ENCODE measurements around the gene COL11A2.
"Not testable (repeated sequence)": the region's sequence is repeated elsewhere in the genome, so short reads cannot be mapped to it uniquely, and the experiment has no call there.

COL11A2 gene

GRCh38 chr6:33156561-33156960 is 35.7 kb downstream of the COL11A2 start:
- no peaks in the 10 kb centered on the region; the same call in 1 of the 2 replicates for H3K27me3 ChIP-seq (replicated peaks; ENCODE audit: control insufficient read depth, insufficient read depth, low read length)
- DNase-seq (ENCODE audit: extremely low read depth, insufficient read length), result no peak
- no peak overlapping the region for H3K4me3 ChIP-seq (replicated peaks; ENCODE audit: low read depth, low read length)
- no peaks in the 10 kb centered on the region for H3K36me3 ChIP-seq (ENCODE audit: control insufficient read depth, insufficient read depth, low read length)
- no peak for TF ChIP-seq CTCF (IDR thresholded peaks at IDR 0.05; ENCODE audit: insufficient read depth, low read length, poor library complexity, severe bottlenecking)

GRCh38 chr6:33154349-33154748 is 37.9 kb downstream of the COL11A2 start:
- TF ChIP-seq CTCF (IDR thresholded peaks at IDR 0.05; ENCODE audit: insufficient read depth, low read length, poor library complexity, severe bottlenecking), result no peak
- DNase-seq (ENCODE audit: extremely low read depth, insufficient read length), result no peak
- no peaks in the 10 kb centered on the region; the same call in none of the 2 replicates for H3K27me3 ChIP-seq (replicated peaks; ENCODE audit: control insufficient read depth, insufficient read depth, low read length)

GRCh38 chr6:33151050-33151449 is 41.2 kb downstream of the COL11A2 start:
- Histone ChIP-seq H3K36me3 (ENCODE audit: control insufficient read depth, insufficient read depth, low read length) (no peaks in the 10 kb centered on the region), H3K27me3 (replicated peaks; ENCODE audit: control insufficient read depth, insufficient read depth, low read length) (no peaks in the 10 kb centered on the region; the same call in none of the 2 replicates), H3K4me3 (replicated peaks; ENCODE audit: low read depth, low read length) (no peak overlapping the region)
- DNase-seq (ENCODE audit: extremely low read depth, insufficient read length), result no peak
- TF ChIP-seq CTCF (IDR thresholded peaks at IDR 0.05; ENCODE audit: insufficient read depth, low read length, poor library complexity, severe bottlenecking), result no peak

More at GRCh38 chr6:33154349-33154748, 37.9 kb downstream of the COL11A2 start:
- no peaks in the 10 kb centered on the region for H3K36me3 ChIP-seq (ENCODE audit: control insufficient read depth, insufficient read depth, low read length)
- no peak overlapping the region for H3K4me3 ChIP-seq (replicated peaks; ENCODE audit: low read depth, low read length)

- H3K27me3 ChIP-seq (replicated peaks; ENCODE audit: control insufficient read depth, insufficient read depth, low read length); H3K4me3 ChIP-seq (replicated peaks; ENCODE audit: low read depth, low read length): not testable (repeated sequence)
Observed at GRCh38 chr6:33150560-33150959, 41.7 kb downstream of the COL11A2 start.

GRCh38 chr6:33147807-33148666 is 44.2 kb downstream of the COL11A2 start:
- Histone ChIP-seq H3K36me3 (ENCODE audit: control insufficient read depth, insufficient read depth, low read length) (no peaks in the 10 kb centered on the region), H3K4me3 (replicated peaks; ENCODE audit: low read depth, low read length) (no peak overlapping the region), H3K27me3 (replicated peaks; ENCODE audit: control insufficient read depth, insufficient read depth, low read length) (no peaks in the 10 kb centered on the region; the same call in 1 of the 2 replicates)
- TF ChIP-seq CTCF (IDR thresholded peaks at IDR 0.05; ENCODE audit: insufficient read depth, low read length, poor library complexity, severe bottlenecking), result peak; percentile 80
- no peak for DNase-seq (ENCODE audit: extremely low read depth, insufficient read length)

More at GRCh38 chr6:33150560-33150959, 41.7 kb downstream of the COL11A2 start:
- not testable (repeated sequence) for DNase-seq (ENCODE audit: extremely low read depth, insufficient read length); H3K36me3 ChIP-seq (ENCODE audit: control insufficient read depth, insufficient read depth, low read length)

GRCh38 chr6:33144373-33144772 is 47.9 kb downstream of the COL11A2 start:
- H3K4me3 ChIP-seq (replicated peaks; ENCODE audit: low read depth, low read length), result no peak overlapping the region
- no peaks in the 10 kb centered on the region for H3K36me3 ChIP-seq (ENCODE audit: control insufficient read depth, insufficient read depth, low read length)
- no peak for TF ChIP-seq CTCF (IDR thresholded peaks at IDR 0.05; ENCODE audit: insufficient read depth, low read length, poor library complexity, severe bottlenecking)
- DNase-seq (ENCODE audit: extremely low read depth, insufficient read length), result no peak
- no peaks in the 10 kb centered on the region; the same call in 1 of the 2 replicates for H3K27me3 ChIP-seq (replicated peaks; ENCODE audit: control insufficient read depth, insufficient read depth, low read length)
